SU-DHL-6 (cell line): ENCODE measurements around the gene AGRP.

Experiments used
- CTCF ChIP-seq: fragments of 200-600 bp; sonication (generic); IDR thresholded peaks from one replicate; pipeline ENCODE4 v1.5.1; 2017; ENCODE audit warnings: antibody characterized with exemption, mild to moderate bottlenecking, low read length, moderate library complexity; ENCODE audit not compliant: insufficient read depth, poor library complexity, severe bottlenecking
- EZH2phosphoT487 ChIP-seq: fragments of 200-600 bp; sonication (generic), shearing (Covaris generic); conservative IDR thresholded peaks from 2 replicates; pipeline ENCODE4 v1.6.1; 2018; ENCODE audit warnings: mild to moderate bottlenecking, antibody characterized with exemption, low read length, moderate library complexity, mixed read lengths

GRCh38 chr16:67517155-67517445 is 33.8 kb upstream of the AGRP start:
- TF ChIP-seq CTCF (no peak), EZH2phosphoT487 (no peak)
